H1 (cell line): ENCODE results near the gene ZNF681. TPM values are rescaled to one million over a fixed set of nuclear protein-coding genes. Genes with fewer than 3 reads are reported as not detected.

Source experiments
- CTCF ChIA-PET: fragments of 300-600 bp; sonication (Branson Sonifier 250); formaldehyde crosslinking; loops from one replicate; lab custom pipeline; 2021; ENCODE audit not compliant: partially characterized antibody; lab: Charles Lee
- POLR2A ChIA-PET: fragments of 300-600 bp; sonication (Branson Sonifier 250); formaldehyde crosslinking; loops from one replicate; lab custom pipeline; 2021; ENCODE audit warnings: inconsistent platforms; ENCODE audit not compliant: partially characterized antibody; lab: Charles Lee
- DNase-seq, 2 experiments: peaks; one replicate each; pipeline versions ENCODE4 v3.0.0 to v3.0.0-alpha.2; 2010 to 2022; ENCODE audit warnings: low spot score in 2 of 2, low read depth in 1 of 2, mixed read lengths in 1 of 2
- FAIRE-seq: peaks from 2 replicates; lab custom pipeline; 2011; peaks lifted over from hg19 to GRCh38; lab: Jason Lieb, UNC
- H2AFZ ChIP-seq: 2 replicates; pipeline ENCODE4 v1.8.1; 2012; ENCODE audit warnings: low read length, inconsistent platforms
- H2AK5ac ChIP-seq: 2 replicates; pipeline ENCODE4 v1.6.1; 2013; ENCODE audit warnings: low read depth, low read length
- H2BK120ac ChIP-seq: replicated peaks from 2 replicates; pipeline ENCODE3; 2013; ENCODE audit warnings: low read depth, low read length, inconsistent platforms
- H2BK12ac ChIP-seq: 2 replicates; pipeline ENCODE4 v1.6.1; 2013; ENCODE audit warnings: low read depth, low read length
- H2BK15ac ChIP-seq: 2 replicates; pipeline ENCODE4 v1.6.1; 2013; ENCODE audit warnings: low read length
- H2BK20ac ChIP-seq: 2 replicates; pipeline ENCODE4 v1.6.1; 2013; ENCODE audit warnings: low read length
- H2BK5ac ChIP-seq: 2 replicates; pipeline ENCODE4 v1.6.1; 2013; ENCODE audit warnings: low read depth, low read length
- H3K14ac ChIP-seq: 2 replicates; pipeline ENCODE4 v1.6.1; 2013; ENCODE audit warnings: inconsistent platforms; ENCODE audit not compliant: insufficient read length
- H3K18ac ChIP-seq: 2 replicates; pipeline ENCODE4 v1.6.1; 2013; ENCODE audit warnings: low read length; ENCODE audit errors: extremely low read depth
- H3K23ac ChIP-seq: 2 replicates; pipeline ENCODE4 v1.6.1; 2013; ENCODE audit warnings: inconsistent platforms; ENCODE audit not compliant: insufficient read length
- H3K23me2 ChIP-seq: 2 replicates; pipeline ENCODE4 v1.6.1; 2013; ENCODE audit warnings: low read depth, low read length
- H3K27ac ChIP-seq: 2 replicates; pipeline ENCODE4 v1.6.1; 2011; ENCODE audit warnings: low read depth, low read length, inconsistent platforms
- H3K27me3 ChIP-seq, 4 experiments: replicated peaks in 1 of 4; 1 replicate in 1 of 4; 2 replicates in 3 of 4; pipeline versions ENCODE4 v1.6.1 to v1.8.1; 2011 to 2013; ENCODE audit warnings: low read length in 3 of 4, mild to moderate bottlenecking in 3 of 4, inconsistent platforms in 2 of 4, mixed read lengths in 2 of 4, moderate library complexity in 1 of 4; ENCODE audit not compliant: control insufficient read depth in 3 of 4, insufficient read depth in 3 of 4; ENCODE audit errors: extremely low read depth in 1 of 4
- H3K36me3 ChIP-seq, 4 experiments: 2 replicates each; pipeline versions ENCODE4 v1.6.1 to v1.8.1; 2011 to 2013; ENCODE audit warnings: mild to moderate bottlenecking in 4 of 4, low read length in 3 of 4, moderate library complexity in 2 of 4, control low read depth in 1 of 4, inconsistent platforms in 1 of 4; ENCODE audit not compliant: insufficient read depth in 4 of 4, control insufficient read depth in 2 of 4
- H3K4ac ChIP-seq: replicated peaks from 2 replicates; pipeline ENCODE3; 2013; ENCODE audit warnings: low read length, low read depth, mixed read lengths, inconsistent platforms; ENCODE audit not compliant: insufficient read length
- H3K4me1 ChIP-seq, 4 experiments: replicated peaks in 1 of 4; 1 replicate in 1 of 4; 2 replicates in 3 of 4; pipeline versions ENCODE4 v1.6.1 to v1.8.1; 2011 to 2013; ENCODE audit warnings: low read length in 3 of 4, inconsistent platforms in 2 of 4, mixed read lengths in 1 of 4; ENCODE audit not compliant: insufficient read depth in 4 of 4, control insufficient read depth in 3 of 4
- H3K4me2 ChIP-seq, 2 experiments: 2 replicates each; pipeline versions ENCODE4 v1.6.1 to v1.8.1; 2011 to 2013; ENCODE audit warnings: low read depth in 2 of 2, low read length in 2 of 2, control low read depth in 1 of 2, inconsistent platforms in 1 of 2, mild to moderate bottlenecking in 1 of 2; ENCODE audit not compliant: insufficient read depth in 1 of 2
- H3K4me3 ChIP-seq, 4 experiments: fragments of 200-600, 300-600 bp in 1 of 4; sonication (generic), shearing (Covaris generic), sonication (Bioruptor Twin) in 1 of 4; 2 replicates each; pipeline versions ENCODE4 v1.5.1 to v1.8.1; 2011 to 2016; ENCODE audit warnings: low read length in 4 of 4, low read depth in 3 of 4, control low read depth in 2 of 4, inconsistent platforms in 2 of 4, mild to moderate bottlenecking in 2 of 4, mixed read lengths in 1 of 4, moderate library complexity in 1 of 4; ENCODE audit not compliant: insufficient read depth in 2 of 4; ENCODE audit errors: extremely low read depth in 1 of 4
- H3K56ac ChIP-seq: replicated peaks from 2 replicates; pipeline ENCODE3; 2013; ENCODE audit warnings: low read depth, mild to moderate bottlenecking, mixed read lengths, low read length, inconsistent platforms; ENCODE audit not compliant: insufficient read length
- H3K79me1 ChIP-seq: 2 replicates; pipeline ENCODE4 v1.6.1; 2013; ENCODE audit warnings: low read depth, low read length, control low read depth
- H3K79me2 ChIP-seq, 2 experiments: 2 replicates each; pipeline versions ENCODE4 v1.6.1 to v1.8.1; 2012 to 2013; ENCODE audit warnings: low read length in 2 of 2, mild to moderate bottlenecking in 2 of 2, inconsistent platforms in 1 of 2; ENCODE audit not compliant: insufficient read depth in 2 of 2, control insufficient read depth in 1 of 2
- H3K9ac ChIP-seq, 4 experiments: replicated peaks in 1 of 4; 1 replicate in 1 of 4; 2 replicates in 3 of 4; pipeline versions ENCODE4 v1.6.1 to v1.8.1; 2011 to 2013; ENCODE audit warnings: low read depth in 3 of 4, low read length in 3 of 4, control low read depth in 2 of 4, mild to moderate bottlenecking in 2 of 4, moderate library complexity in 2 of 4, inconsistent platforms in 1 of 4; ENCODE audit errors: extremely low read depth in 1 of 4
- H3K9me3 ChIP-seq, 2 experiments: 2 replicates each; pipeline versions ENCODE4 v1.6.1 to v1.8.1; 2012 to 2013; ENCODE audit warnings: mild to moderate bottlenecking in 2 of 2, moderate library complexity in 2 of 2, control low read depth in 1 of 2, inconsistent platforms in 1 of 2, low read depth in 1 of 2, low read length in 1 of 2, mixed read lengths in 1 of 2; ENCODE audit not compliant: insufficient read depth in 2 of 2
- H4K20me1 ChIP-seq, 2 experiments: replicated peaks in 1 of 2; 2 replicates each; pipeline versions ENCODE3 to v1.8.1; 2011 to 2013; ENCODE audit warnings: inconsistent platforms in 2 of 2, low read length in 2 of 2, mild to moderate bottlenecking in 1 of 2; ENCODE audit not compliant: insufficient read depth in 2 of 2, control insufficient read depth in 1 of 2
- H4K5ac ChIP-seq: 2 replicates; pipeline ENCODE4 v1.6.1; 2013; ENCODE audit warnings: low read length, low read depth, mixed read lengths, inconsistent platforms; ENCODE audit not compliant: insufficient read length
- H4K8ac ChIP-seq: 2 replicates; pipeline ENCODE4 v1.8.0; 2013; ENCODE audit warnings: mild to moderate bottlenecking, moderate library complexity, low read length, inconsistent platforms; ENCODE audit not compliant: insufficient read depth; ENCODE audit errors: extremely low read depth
- H4K91ac ChIP-seq: replicated peaks from 2 replicates; pipeline ENCODE3; 2013; ENCODE audit warnings: low read length, mixed read lengths, inconsistent platforms; ENCODE audit not compliant: insufficient read length
- BRCA1 ChIP-seq: IDR thresholded peaks from 2 replicates; pipeline ENCODE4 v1.6.1; 2012; ENCODE audit warnings: low read depth, low read length, improper control_type of control experiment
- E2F6 ChIP-seq: IDR thresholded peaks from 2 replicates; pipeline ENCODE4 v1.6.1; 2012; ENCODE audit warnings: inconsistent platforms
- FOSL1 ChIP-seq: IDR thresholded peaks from 2 replicates; pipeline ENCODE4 v1.6.1; 2011; ENCODE audit warnings: mild to moderate bottlenecking, low read depth, low read length, moderate library complexity; ENCODE audit not compliant: insufficient read depth
- HDAC6 ChIP-seq: IDR thresholded peaks from one replicate; pipeline ENCODE4 v1.7.1; 2012; ENCODE audit warnings: low read depth, mild to moderate bottlenecking, inconsistent platforms, low read length, moderate library complexity
- MAFK ChIP-seq: IDR thresholded peaks from 2 replicates; pipeline ENCODE4 v1.6.1; 2012; ENCODE audit warnings: low read depth, mild to moderate bottlenecking, improper control_type of control experiment, low read length
- SUZ12 ChIP-seq: fragments of 200-600 bp; sonication (generic); IDR thresholded peaks from 2 replicates; pipeline ENCODE4 v1.6.1; 2012; ENCODE audit warnings: mild to moderate bottlenecking, inconsistent platforms, low read length, moderate library complexity, mixed read lengths
- WGBS, 2 experiments: shearing (Covaris generic) in 1 of 2; methylation state at CpG; one replicate each; pipeline versions ENCODE4 v1.1.6 to v1.1.7; 2013 to 2015; ENCODE audit warnings: low lambda C conversion rate in 2 of 2, mixed read lengths in 2 of 2, inconsistent platforms in 1 of 2, low coverage in 1 of 2, missing lambda C conversion rate in 1 of 2; ENCODE audit not compliant: insufficient replicate concordance in 2 of 2, insufficient coverage in 1 of 2, insufficient read length in 1 of 2; ENCODE audit errors: extremely low coverage in 1 of 2, missing lambda C conversion rate in 1 of 2; 5-methylcytosine and 5-hydroxymethylcytosine counted together
- polyA plus RNA-seq, 7 experiments: library from polyadenylated mRNA; depleted of rRNA in 3 of 7; stranded (reverse) in 5 of 7; unstranded in 2 of 7; fragments of >200 nt in 5 of 7; fragments of 200-250 nt in 2 of 7; gene quantifications; 1 replicate in 5 of 7; 2 replicates in 1 of 7; 4 replicates in 1 of 7; pipeline versions ENCODE4 v1.2.1 to v1.2.3, GENCODE V29; 2011 to 2013; ENCODE audit warnings: missing spikeins in 2 of 7, mixed read lengths in 2 of 7
- total RNA-seq: library from RNA; stranded (reverse); fragmentation: NEBNext Ultra II Directional; extraction: Animal tissue kit (Norgen Biotek cat#: 25700); gene quantifications from 2 replicates; pipeline ENCODE4 v1.2.1, GENCODE V29; 2021

Gene ZNF681
- total and polyA plus RNA-seq, 2 of the 8 experiments (the other 6 are each of a cell fraction or from before 2014, with no cell fraction given) = 1.1 to 6.8 TPM

GRCh38 chr19:23772675-23773063, 14.0 kb upstream of the ZNF681 start:
- Histone ChIP-seq H4K91ac (no peak overlapping the region), H3K23me2 (no peaks in the 10 kb centered on the region), H3K4me1 (peaks cover 0 to 2% (median 0%) of the 10 kb centered on the region in 4 experiments; a peak in 1 of 7 replicates), H3K56ac (no peak overlapping the region), H4K8ac (no peak overlapping the region), H3K23ac (no peak overlapping the region), H3K36me3 (peaks cover 0 to 31% (median 13%) of the 10 kb centered on the region in 4 experiments; a peak in 7 of 8 replicates), H3K14ac (no peak overlapping the region), H3K27ac (no peak overlapping the region), H2BK120ac (no peak overlapping the region), H3K4me3 (no peak overlapping the region), H3K79me1 (peaks cover 14% of the 10 kb centered on the region), H2BK15ac (no peak overlapping the region), H3K4ac (no peak overlapping the region), H3K4me2 (no peak overlapping the region), H4K20me1 (peaks cover 11 to 37% of the 10 kb centered on the region in 2 experiments), H2BK12ac (no peak overlapping the region), H3K9me3 (peaks cover 20 to 53% of the 10 kb centered on the region in 2 experiments; a peak in 3 of 4 replicates), H2BK20ac (no peak overlapping the region), H2AK5ac (no peak overlapping the region), H3K18ac (no peak overlapping the region), H3K27me3 (no peaks in the 10 kb centered on the region), H3K9ac (no peak overlapping the region), H3K79me2 (peaks cover 48 to 94% of the 10 kb centered on the region in 2 experiments), H2BK5ac (no peak overlapping the region), H4K5ac (no peak overlapping the region), H2AFZ (no peak overlapping the region)
- ChIA-PET POLR2A (interaction anchor here (1.0 to 1.7 kb wide), 2 partner anchors 9 to 10 kb away, joined by 3 to 8 read pairs; a partner anchor contains a TSS), CTCF (no interaction called here)
- DNase-seq (no peak), FAIRE-seq (no peak)
- TF ChIP-seq E2F6 = no peak
- TF ChIP-seq HDAC6 = no peak
- TF ChIP-seq BRCA1 = no peak
- TF ChIP-seq FOSL1 = no peak
- TF ChIP-seq SUZ12 = no peak
- no peak for TF ChIP-seq MAFK
- 92% methylated on average over 2 of the region's 2 CpGs; no CpG with 5 or more reads in 1 of the 2 experiments for WGBS, 2 experiments
